Common myeloid progenitor, CD34-positive (primary cell): Measurements from ENCODE around the gene PDE10A.

Experiments
- CTCF ChIA-PET: fragments of 350-600 bp; sonication (Branson Sonifier 250); formaldehyde crosslinking; loops from one replicate; lab custom pipeline; 2021; ENCODE audit warnings: antibody characterized with exemption; lab: Charles Lee
- POLR2A ChIA-PET: fragments of 350-600 bp; sonication (Branson Sonifier 250); formaldehyde crosslinking; loops from one replicate; lab custom pipeline; 2021; ENCODE audit warnings: antibody characterized with exemption; lab: Charles Lee
- DNase-seq, 3 donors: peaks; one replicate each; pipeline versions ENCODE4 v3.0.0 to v3.0.0-alpha.2; 2013
- H3K27ac ChIP-seq, 2 experiments: 1 replicate in 1 of 2; 2 replicates in 1 of 2; pipeline ENCODE4 v1.7.0; 2013; ENCODE audit warnings: inconsistent platforms in 2 of 2, low read length in 2 of 2, mild to moderate bottlenecking in 2 of 2, low read depth in 1 of 2, moderate library complexity in 1 of 2; ENCODE audit not compliant: severe bottlenecking in 2 of 2, insufficient read depth in 1 of 2, poor library complexity in 1 of 2
- H3K27me3 ChIP-seq, 5 experiments: replicated peaks in 2 of 5; 1 replicate in 3 of 5; 2 replicates in 2 of 5; pipeline versions ENCODE4 v1.6.1 to v1.7.0; 2013; ENCODE audit warnings: low read length in 4 of 5, mild to moderate bottlenecking in 2 of 5, moderate library complexity in 2 of 5, inconsistent platforms in 1 of 5; ENCODE audit not compliant: insufficient read depth in 5 of 5, control insufficient read depth in 4 of 5
- H3K36me3 ChIP-seq, 4 experiments: 1 replicate in 2 of 4; 2 replicates in 2 of 4; pipeline versions ENCODE4 v1.6.1 to v1.7.0; 2013; ENCODE audit warnings: low read length in 3 of 4, control low read depth in 1 of 4, mild to moderate bottlenecking in 1 of 4; ENCODE audit not compliant: control insufficient read depth in 4 of 4, insufficient read depth in 4 of 4
- H3K4me1 ChIP-seq, 4 experiments: 1 replicate in 3 of 4; 2 replicates in 1 of 4; pipeline versions ENCODE4 v1.6.1 to v1.7.1; 2013; ENCODE audit warnings: low read length in 3 of 4, mild to moderate bottlenecking in 3 of 4, control low read depth in 1 of 4, inconsistent platforms in 1 of 4, moderate library complexity in 1 of 4; ENCODE audit not compliant: control insufficient read depth in 4 of 4, insufficient read depth in 4 of 4; ENCODE audit errors: control extremely low read depth in 1 of 4
- H3K4me3 ChIP-seq, 7 experiments: 1 replicate in 4 of 7; 2 replicates in 3 of 7; pipeline versions ENCODE4 v1.5.1 to v1.7.0; 2013; ENCODE audit warnings: mild to moderate bottlenecking in 7 of 7, low read length in 6 of 7, moderate library complexity in 6 of 7, inconsistent platforms in 2 of 7, low read depth in 2 of 7, control low read depth in 1 of 7; ENCODE audit not compliant: insufficient read depth in 4 of 7, control insufficient read depth in 1 of 7; ENCODE audit errors: extremely low read depth in 1 of 7
- H3K9me3 ChIP-seq, 5 experiments: 1 replicate in 4 of 5; 2 replicates in 1 of 5; pipeline versions ENCODE4 v1.6.1 to v1.7.1; 2013; ENCODE audit warnings: low read length in 4 of 5, mild to moderate bottlenecking in 2 of 5, inconsistent platforms in 1 of 5, low read depth in 1 of 5, moderate library complexity in 1 of 5; ENCODE audit not compliant: control insufficient read depth in 4 of 5, insufficient read depth in 2 of 5; ENCODE audit errors: control extremely low read depth in 1 of 5
- WGBS: methylation state at CpG from one replicate; pipeline ENCODE4 v1.1.5; 2013; ENCODE audit not compliant: insufficient coverage; 5-methylcytosine and 5-hydroxymethylcytosine counted together

PDE10A gene

GRCh38 chr6:165692106-165692653, 29.1 kb upstream of the PDE10A start:
- DNase-seq = no peak
- Histone ChIP-seq H3K36me3 (no peaks in the 10 kb centered on the region), H3K4me3 (no peak overlapping the region), H3K9me3 (peaks cover 0 to 6% (median 3%) of the 10 kb centered on the region in 5 experiments), H3K27me3 (peaks cover 0 to 19% (median 7%) of the 10 kb centered on the region in 5 experiments), H3K27ac (no peak overlapping the region), H3K4me1 (no peaks in the 10 kb centered on the region)
- 97% methylated on average over 11 of the region's 11 CpGs for WGBS
- CTCF ChIA-PET = no interaction called here
- POLR2A ChIA-PET = no interaction called here

DNA sequence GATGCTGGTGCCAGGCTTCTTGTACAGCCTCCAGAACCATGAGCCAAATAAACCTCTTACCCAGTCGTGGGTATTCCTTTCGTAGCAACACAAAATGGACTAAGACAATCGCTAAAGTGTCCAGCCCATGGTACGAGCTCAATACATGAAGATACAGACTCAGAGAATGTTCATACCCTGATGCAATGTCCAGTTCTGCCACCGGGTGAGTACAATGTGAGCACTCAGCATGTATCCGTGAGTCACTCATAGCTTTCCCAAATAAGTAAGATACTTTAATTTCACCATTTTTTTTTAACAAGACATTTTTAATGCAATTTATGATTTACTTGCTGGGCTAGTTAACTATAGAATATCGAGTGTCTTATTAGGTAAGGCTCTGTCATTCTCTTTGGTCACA, 26.7 kb upstream of the PDE10A start:
- H3K36me3 ChIP-seq = no peaks in the 10 kb centered on the region
- H3K9me3 ChIP-seq = peaks cover 0 to 6% (median 3%) of the 10 kb centered on the region in 5 experiments
- ChIA-PET POLR2A (no interaction called here), CTCF (no interaction called here)
- no peaks in the 10 kb centered on the region for H3K4me1 ChIP-seq
- no peak overlapping the region for H3K27ac ChIP-seq
- WGBS = 89% methylated on average over 7 of the region's 7 CpGs
- no peak overlapping the region for H3K4me3 ChIP-seq
- DNase-seq = no peak
- peaks cover 0 to 15% (median 5%) of the 10 kb centered on the region in 5 experiments for H3K27me3 ChIP-seq

GRCh38 chr6:165686596-165687365, 23.7 kb upstream of the PDE10A start:
- Histone ChIP-seq H3K27ac (no peak overlapping the region), H3K9me3 (peaks cover 0 to 6% (median 3%) of the 10 kb centered on the region in 5 experiments), H3K27me3 (peaks cover 0 to 21% (median 2%) of the 10 kb centered on the region in 5 experiments), H3K4me3 (no peak overlapping the region), H3K4me1 (no peaks in the 10 kb centered on the region), H3K36me3 (no peaks in the 10 kb centered on the region)
- DNase-seq = no peak
- ChIA-PET POLR2A (no interaction called here), CTCF (interaction anchor here (0.9 to 1.1 kb wide), 2 partner anchors 10 to 14 kb away, joined by 3 read pairs; no protein-coding TSS in a partner anchor)
- WGBS = 92% methylated on average over 22 of the region's 27 CpGs

GRCh38 chr6:165685302-165685701, 22.3 kb upstream of the PDE10A start:
- ChIA-PET POLR2A (no interaction called here), CTCF (no interaction called here)
- DNase-seq = no peak
- WGBS = no CpG with 5 or more reads among the region's 1 CpG
- Histone ChIP-seq H3K9me3 (peaks cover 0 to under 1% (median 0%) of the 10 kb centered on the region in 5 experiments), H3K27ac (no peak overlapping the region), H3K27me3 (peaks cover 0 to 21% (median 0%) of the 10 kb centered on the region in 5 experiments), H3K4me1 (no peaks in the 10 kb centered on the region), H3K4me3 (no peak overlapping the region), H3K36me3 (no peaks in the 10 kb centered on the region)

DNA sequence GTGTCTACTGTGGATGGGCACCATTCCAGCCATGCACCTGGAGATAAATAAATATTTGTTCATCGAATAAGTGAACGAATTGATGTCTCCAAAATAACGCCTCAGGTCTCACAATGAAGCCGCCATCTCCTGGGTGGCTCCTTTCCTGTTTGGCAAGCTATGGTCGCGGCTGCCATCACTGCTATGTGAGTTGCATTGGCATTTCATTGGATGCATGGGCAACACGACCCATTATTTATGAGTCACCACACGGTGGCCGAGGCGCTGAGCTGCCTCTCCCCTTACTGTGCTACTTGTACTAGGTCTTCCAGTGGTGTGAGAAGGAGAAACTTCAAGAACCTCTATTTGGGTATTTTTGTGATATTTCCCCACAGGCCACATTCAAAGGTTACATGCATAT, 21.3 kb upstream of the PDE10A start:
- ChIA-PET CTCF (no interaction called here), POLR2A (no interaction called here)
- Histone ChIP-seq H3K4me1 (no peaks in the 10 kb centered on the region), H3K4me3 (no peak overlapping the region), H3K36me3 (no peaks in the 10 kb centered on the region), H3K27me3 (peaks cover 0 to 30% (median 5%) of the 10 kb centered on the region in 5 experiments), H3K9me3 (no peaks in the 10 kb centered on the region), H3K27ac (no peak overlapping the region)
- no peak for DNase-seq
- 100% methylated on average over 9 of the region's 10 CpGs for WGBS

DNA sequence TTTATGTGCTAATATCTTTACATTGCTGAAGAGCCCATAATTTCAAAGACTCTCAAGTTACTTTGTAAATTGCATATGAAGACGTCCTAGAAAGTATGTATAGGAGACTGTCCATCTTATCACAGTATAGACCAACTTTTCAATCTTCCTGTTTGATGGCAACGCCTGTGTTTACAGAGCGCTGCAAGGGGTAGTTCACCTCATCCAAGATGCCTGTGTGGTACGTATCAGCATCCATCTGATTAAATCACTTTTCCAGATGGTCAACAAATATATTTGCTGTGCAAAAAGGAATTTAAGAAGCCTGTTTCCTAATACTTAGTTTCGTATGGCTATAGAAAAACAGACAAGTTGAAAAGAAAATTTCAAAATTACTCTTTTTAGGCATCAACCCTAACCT, 17.9 kb upstream of the PDE10A start:
- no peak for DNase-seq
- Histone ChIP-seq H3K36me3 (no peaks in the 10 kb centered on the region), H3K4me3 (no peak overlapping the region), H3K9me3 (no peaks in the 10 kb centered on the region), H3K4me1 (no peaks in the 10 kb centered on the region), H3K27me3 (peaks cover 0 to 34% (median 5%) of the 10 kb centered on the region in 5 experiments), H3K27ac (no peak overlapping the region)
- CTCF ChIA-PET = no interaction called here
- POLR2A ChIA-PET = no interaction called here
- WGBS = no CpG with 5 or more reads among the region's 5 CpGs

DNA sequence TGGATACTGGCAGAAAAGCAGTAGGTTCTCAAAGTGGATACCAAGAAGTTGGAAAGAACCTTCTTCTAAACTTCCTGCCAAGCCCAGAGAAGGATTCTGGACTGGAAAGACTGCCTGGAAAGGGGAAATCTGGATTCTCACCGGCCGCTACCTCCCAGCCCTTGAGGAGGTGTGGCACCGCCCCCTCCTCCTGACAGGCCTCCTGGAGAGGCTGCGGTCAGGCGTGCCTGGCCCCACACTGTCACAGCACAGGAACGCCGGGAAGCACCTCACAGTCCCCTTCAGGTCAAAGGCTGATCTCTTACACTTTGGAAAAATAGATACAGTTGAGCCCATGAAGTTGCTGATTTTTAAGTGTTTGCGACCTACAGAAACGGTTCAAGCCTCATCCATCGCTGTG, 16.3 kb upstream of the PDE10A start:
- Histone ChIP-seq H3K9me3 (no peaks in the 10 kb centered on the region), H3K4me3 (no peak overlapping the region), H3K27ac (no peak overlapping the region), H3K4me1 (no peaks in the 10 kb centered on the region), H3K36me3 (no peaks in the 10 kb centered on the region), H3K27me3 (peaks cover 0 to 38% (median 8%) of the 10 kb centered on the region in 5 experiments)
- WGBS = 92% methylated on average over 10 of the region's 10 CpGs
- no peak for DNase-seq
- CTCF ChIA-PET = no interaction called here
- POLR2A ChIA-PET = no interaction called here
